Gastroesophageal sphincter (tissue), 4 donors: ENCODE results near the gene KMT5C. TPM values are rescaled to one million over a fixed set of nuclear protein-coding genes. Genes with fewer than 3 reads are reported as not detected.
A peak's percentile ranks its signal among the peaks of the same experiment; 100 is the strongest.

ENCODE experiments used
- ATAC-seq: fragments of 150-250 bp; one replicate; pipeline ENCODE4 v1.9.1; 2016; ENCODE audit warnings: mild to moderate bottlenecking, moderate library complexity
- H3K27ac ChIP-seq, 4 donors: fragments of 200-600 bp; sonication (generic) in 3 of 4; 1 replicate in 3 of 4; 2 replicates in 1 of 4; pipeline ENCODE4 v1.5.1; 2016 to 2019
- H3K27me3 ChIP-seq: fragments of 200-600 bp; sonication (generic); one replicate; pipeline ENCODE4 v1.5.1; 2019
- H3K36me3 ChIP-seq, 2 donors: fragments of 200-600 bp; sonication (generic); one replicate each; pipeline ENCODE4 v1.5.1; 2019; ENCODE audit warnings: control low read depth in 1 of 2
- H3K4me1 ChIP-seq, 3 donors: fragments of 200-600 bp; sonication (generic); 1 replicate in 2 of 3; 2 replicates in 1 of 3; pipeline ENCODE4 v1.5.1; 2016 to 2019; ENCODE audit warnings: control low read depth in 2 of 3
- H3K4me3 ChIP-seq, 2 donors: fragments of 200-600 bp; sonication (generic); one replicate each; pipeline ENCODE4 v1.5.1; 2019; ENCODE audit warnings: mild to moderate bottlenecking in 1 of 2, moderate library complexity in 1 of 2
- H3K9me3 ChIP-seq, 3 donors: fragments of 200-600 bp; sonication (generic); one replicate each; pipeline ENCODE4 v1.5.1; 2017 to 2019; ENCODE audit warnings: control low read depth in 2 of 3
- EP300 ChIP-seq: sonication (generic); formaldehyde crosslinking; IDR thresholded peaks from one replicate; pipeline ENCODE4 v1.6.1; 2017; ENCODE audit warnings: antibody characterized with exemption, mild to moderate bottlenecking
- POLR2A ChIP-seq, 2 donors: fragments of 450-650 bp; IDR thresholded peaks; one replicate each; pipeline ENCODE4 v1.6.1; 2017; ENCODE audit warnings: antibody characterized with exemption in 2 of 2, mild to moderate bottlenecking in 2 of 2, moderate library complexity in 1 of 2
- POLR2AphosphoS5 ChIP-seq: sonication (generic); formaldehyde crosslinking; IDR thresholded peaks from one replicate; pipeline ENCODE4 v1.6.1; 2017; ENCODE audit warnings: antibody characterized with exemption
- WGBS, 2 donors: methylation state at CpG; one replicate each; pipeline ENCODE4 v1.1.5; 2018; ENCODE audit warnings: low coverage in 1 of 2; 5-methylcytosine and 5-hydroxymethylcytosine counted together
- total RNA-seq, 4 donors: library from RNA; depleted of rRNA; stranded (reverse); fragments of >200 nt; gene quantifications; one replicate each; pipeline ENCODE4 v1.1.0, GENCODE V29; 2016
- TF ChIP-seq, protein P1 (sequence below), 4 experiments: fragments of 200-600 bp in 2 of 4; fragments of 450-650 bp in 2 of 4; sonication (generic) in 1 of 4; IDR thresholded peaks; one replicate each; pipeline ENCODE4 v1.5.1; 2017 to 2019; ENCODE audit warnings: antibody characterized with exemption in 4 of 4, mild to moderate bottlenecking in 2 of 4, moderate library complexity in 2 of 4

Gene KMT5C
- total RNA-seq, 4 donors from 2014 or later: 3.4 to 11.2 (median 9.2) TPM

GRCh38 chr19:55341595-55342531, 2.2 kb downstream of the KMT5C start:
- H3K4me3 ChIP-seq: peak overlapping the region in 1 of 2 donors; percentile 73
- peaks cover 0 to 39% of the 10 kb centered on the region in 2 donors for H3K36me3 ChIP-seq
- TF ChIP-seq, protein P1, sequence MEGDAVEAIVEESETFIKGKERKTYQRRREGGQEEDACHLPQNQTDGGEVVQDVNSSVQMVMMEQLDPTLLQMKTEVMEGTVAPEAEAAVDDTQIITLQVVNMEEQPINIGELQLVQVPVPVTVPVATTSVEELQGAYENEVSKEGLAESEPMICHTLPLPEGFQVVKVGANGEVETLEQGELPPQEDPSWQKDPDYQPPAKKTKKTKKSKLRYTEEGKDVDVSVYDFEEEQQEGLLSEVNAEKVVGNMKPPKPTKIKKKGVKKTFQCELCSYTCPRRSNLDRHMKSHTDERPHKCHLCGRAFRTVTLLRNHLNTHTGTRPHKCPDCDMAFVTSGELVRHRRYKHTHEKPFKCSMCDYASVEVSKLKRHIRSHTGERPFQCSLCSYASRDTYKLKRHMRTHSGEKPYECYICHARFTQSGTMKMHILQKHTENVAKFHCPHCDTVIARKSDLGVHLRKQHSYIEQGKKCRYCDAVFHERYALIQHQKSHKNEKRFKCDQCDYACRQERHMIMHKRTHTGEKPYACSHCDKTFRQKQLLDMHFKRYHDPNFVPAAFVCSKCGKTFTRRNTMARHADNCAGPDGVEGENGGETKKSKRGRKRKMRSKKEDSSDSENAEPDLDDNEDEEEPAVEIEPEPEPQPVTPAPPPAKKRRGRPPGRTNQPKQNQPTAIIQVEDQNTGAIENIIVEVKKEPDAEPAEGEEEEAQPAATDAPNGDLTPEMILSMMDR (IDR thresholded peaks at IDR 0.05): no peak
- TF ChIP-seq POLR2AphosphoS5 (no peak), EP300 (no peak)
- H3K9me3 ChIP-seq: no peaks in the 10 kb centered on the region
- 73 to 82% methylated on average over 2 to 10 of the region's 50 CpGs for WGBS, 2 donors
- peak overlapping the region in 1 of 4 donors; percentile 98 for H3K27ac ChIP-seq
- peaks cover 0 to 48% (median 20%) of the 10 kb centered on the region in 3 donors for H3K4me1 ChIP-seq
- no peaks in the 10 kb centered on the region for H3K27me3 ChIP-seq
- ATAC-seq: no peak

- Histone ChIP-seq H3K36me3 (peaks cover 0 to 53% of the 10 kb centered on the region in 2 donors), H3K27ac (no peak overlapping the region), H3K9me3 (no peaks in the 10 kb centered on the region), H3K4me3 (no peak overlapping the region), H3K4me1 (peaks cover 0 to 49% (median 16%) of the 10 kb centered on the region in 3 donors), H3K27me3 (peaks cover 5% of the 10 kb centered on the region)
- ATAC-seq: no peak
- WGBS, 2 donors: 59% methylated on average over 2 of the region's 9 CpGs; no CpG with 5 or more reads in 1 of the 2 donors
- no peak for TF ChIP-seq POLR2AphosphoS5
- TF ChIP-seq EP300: no peak
- TF ChIP-seq POLR2A (IDR thresholded peaks at IDR 0.05): no peak
- TF ChIP-seq, protein P1 (IDR thresholded peaks at IDR 0.05): no peak
These were observed 4.8 kb downstream of the KMT5C start for GRCh38 chr19:55344444-55344843.

DNA sequence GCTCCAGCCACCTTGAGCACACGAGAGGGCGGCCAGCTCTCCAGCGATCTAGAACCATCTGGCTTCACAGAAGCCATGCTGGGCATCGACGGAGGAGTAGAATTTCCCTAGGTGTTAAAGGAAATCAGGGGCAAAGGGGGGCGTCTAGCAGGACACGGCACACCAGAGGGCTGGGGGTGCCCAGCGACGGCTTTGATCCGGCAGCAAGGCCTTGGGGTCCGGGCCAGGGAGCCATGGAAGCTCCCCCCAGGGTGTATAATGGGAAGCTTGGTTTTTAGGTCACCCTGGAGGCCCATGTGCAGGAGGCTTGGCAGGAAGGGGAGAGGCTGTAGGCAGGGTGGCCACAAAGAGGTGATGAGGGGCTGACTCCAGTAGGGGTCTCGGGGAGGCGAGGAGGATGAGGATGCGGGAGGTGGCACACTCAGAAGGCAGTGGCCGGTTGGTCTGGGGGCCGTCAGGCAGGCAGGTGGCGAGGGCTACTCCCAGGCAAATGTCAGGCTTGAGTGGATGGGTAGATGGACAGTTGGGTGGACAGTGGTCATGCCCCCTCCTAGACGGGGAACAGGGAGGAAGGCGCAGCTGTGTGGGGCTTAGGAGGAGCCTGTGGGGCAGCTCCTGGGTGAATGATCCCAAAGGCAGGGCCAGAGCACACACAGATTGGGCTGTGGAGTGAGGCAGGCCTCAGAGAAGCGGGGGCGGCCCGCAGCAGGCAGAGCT, 5.6 kb downstream of the KMT5C start:
- TF ChIP-seq EP300 (no peak), POLR2A (IDR thresholded peaks at IDR 0.05) (no peak)
- TF ChIP-seq, protein P1 (IDR thresholded peaks at IDR 0.05): no peak
- WGBS, 2 donors: 70 to 82% methylated on average over 5 to 16 of the region's 22 CpGs
- H3K4me3 ChIP-seq: no peak overlapping the region
- peak overlapping the region in 2 of 4 donors; percentile 37 to 62 for H3K27ac ChIP-seq
- H3K9me3 ChIP-seq: no peaks in the 10 kb centered on the region
- peaks cover 0 to 45% (median 15%) of the 10 kb centered on the region in 3 donors for H3K4me1 ChIP-seq
- no peak for ATAC-seq
- peaks cover 0 to 53% of the 10 kb centered on the region in 2 donors for H3K36me3 ChIP-seq
- peaks cover 13% of the 10 kb centered on the region for H3K27me3 ChIP-seq

DNA sequence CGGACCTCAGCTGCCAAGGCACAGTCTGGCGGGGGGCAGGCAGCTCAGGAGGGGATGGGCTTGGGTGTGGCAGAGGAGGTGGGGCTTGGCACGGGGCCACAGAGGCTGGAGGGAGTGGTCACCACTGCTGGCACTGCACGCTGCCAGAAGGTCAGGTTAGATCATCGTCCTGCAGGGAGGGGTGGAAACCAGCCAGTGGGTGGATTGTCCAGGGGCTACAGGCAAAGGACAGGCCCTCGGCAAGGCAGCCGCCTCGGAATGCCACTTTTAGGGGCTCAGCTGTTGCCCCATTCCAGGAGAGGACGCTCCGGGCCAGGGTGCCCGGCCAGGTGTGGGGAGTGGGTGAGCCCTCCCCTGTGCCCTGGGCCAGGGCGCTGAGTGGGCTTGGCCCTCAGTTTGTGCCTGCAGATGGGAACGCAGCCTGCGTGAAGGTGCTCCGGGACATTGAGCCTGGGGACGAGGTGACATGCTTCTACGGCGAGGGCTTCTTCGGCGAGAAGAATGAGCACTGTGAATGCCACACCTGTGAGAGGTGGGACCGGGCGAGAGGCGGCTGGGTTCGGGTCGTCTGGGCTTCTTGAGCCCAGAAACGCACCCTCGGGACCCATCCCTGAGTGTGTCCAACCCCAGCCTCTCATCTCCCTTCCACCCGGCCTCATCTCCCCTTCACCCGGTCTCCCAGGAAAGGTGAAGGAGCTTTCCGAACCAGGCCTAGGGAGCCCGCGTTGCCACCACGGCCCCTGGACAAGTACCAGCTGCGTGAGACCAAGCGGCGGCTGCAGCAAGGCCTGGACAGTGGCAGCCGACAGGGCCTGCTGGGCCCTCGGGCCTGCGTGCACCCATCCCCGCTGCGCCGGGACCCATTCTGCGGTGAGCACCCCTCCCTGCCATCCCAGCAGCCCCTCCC, 6.4 kb downstream of the KMT5C start:
- TF ChIP-seq POLR2A (IDR thresholded peaks at IDR 0.05): no peak
- TF ChIP-seq, protein P1 (IDR thresholded peaks at IDR 0.05): no peak
- TF ChIP-seq EP300: no peak
- TF ChIP-seq POLR2AphosphoS5: no peak
- H3K4me3 ChIP-seq: no peak overlapping the region
- peaks cover 0 to 37% (median 7%) of the 10 kb centered on the region in 3 donors for H3K4me1 ChIP-seq
- WGBS, 2 donors: 81 to 83% methylated on average over 2 to 11 of the region's 43 CpGs
- H3K27ac ChIP-seq: peak overlapping the region in 2 of 4 donors; percentile 37 to 62
- ATAC-seq: peak; percentile 54
- peaks cover 21% of the 10 kb centered on the region for H3K27me3 ChIP-seq
- peaks cover 0 to 53% of the 10 kb centered on the region in 2 donors for H3K36me3 ChIP-seq
- H3K9me3 ChIP-seq: no peaks in the 10 kb centered on the region
